Caco-2 (cell line): Measurements from ENCODE around the gene C19orf53. TPM values are rescaled to one million over a fixed set of nuclear protein-coding genes. Genes with fewer than 3 reads are reported as not detected.
A peak's percentile ranks its signal among the peaks of the same experiment; 100 is the strongest.

ENCODE experiments used
- BruUV-seq: library from RNA; stranded (reverse); fragments of 400-500 nt; replicated peaks from 2 replicates; lab custom pipeline; 2021; lab: Mats Ljungman, UMichigan
- CTCF ChIA-PET: fragments of 300-600 bp; sonication (Branson Sonifier 250); formaldehyde crosslinking; loops from one replicate; lab custom pipeline; 2022; ENCODE audit warnings: antibody characterized with exemption; lab: Charles Lee
- POLR2A ChIA-PET: fragments of 300-600 bp; sonication (Branson Sonifier 250); formaldehyde crosslinking; loops from one replicate; lab custom pipeline; 2022; ENCODE audit warnings: antibody characterized with exemption; lab: Charles Lee
- DNase-seq, 2 experiments: peaks; one replicate each; pipeline versions ENCODE4 v3.0.0 to v3.0.0-alpha.2; 2020 to 2022
- H3K27me3 ChIP-seq: replicated peaks from 2 replicates; pipeline ENCODE4 v1.6.0; 2011; ENCODE audit warnings: low read length; ENCODE audit not compliant: control insufficient read depth, insufficient read depth
- H3K36me3 ChIP-seq: 2 replicates; pipeline ENCODE4 v1.5.1; 2011; ENCODE audit warnings: low read length; ENCODE audit not compliant: control insufficient read depth, insufficient read depth
- H3K4me1 ChIP-seq: fragments of 250-450 bp; sonication (Bioruptor Pico); 2 replicates; pipeline ENCODE4 v1.5.1; 2020; ENCODE audit warnings: mild to moderate bottlenecking
- H3K4me3 ChIP-seq: 2 replicates; pipeline ENCODE4 v1.5.1; 2011; ENCODE audit warnings: low read depth, mild to moderate bottlenecking, control low read depth, low read length
- H3K9me3 ChIP-seq: fragments of 250-450 bp; sonication (Bioruptor Pico); 2 replicates; pipeline ENCODE4 v1.5.1; 2020; ENCODE audit warnings: mild to moderate bottlenecking, moderate library complexity
- H3K27ac Mint-ChIP-seq: one replicate; pipeline ENCODE4 v1.8.0; 2022; ENCODE audit warnings: mixed read lengths; ENCODE audit not compliant: unreplicated experiment
- H3K27me3 Mint-ChIP-seq: one replicate; pipeline ENCODE4 v1.8.0; 2022; ENCODE audit warnings: mixed read lengths; ENCODE audit not compliant: insufficient read depth, unreplicated experiment
- H3K36me3 Mint-ChIP-seq: one replicate; pipeline ENCODE4 v1.8.0; 2022; ENCODE audit warnings: mild to moderate bottlenecking, mixed read lengths; ENCODE audit not compliant: insufficient read depth, unreplicated experiment
- H3K4me1 Mint-ChIP-seq: one replicate; pipeline ENCODE4 v1.8.0; 2022; ENCODE audit warnings: low read depth, mixed read lengths; ENCODE audit not compliant: unreplicated experiment
- H3K4me3 Mint-ChIP-seq: one replicate; pipeline ENCODE4 v1.8.0; 2022; ENCODE audit warnings: mild to moderate bottlenecking, moderate library complexity, mixed read lengths; ENCODE audit not compliant: unreplicated experiment
- H3K9me3 Mint-ChIP-seq: one replicate; pipeline ENCODE4 v1.8.0; 2022; ENCODE audit warnings: mixed read lengths; ENCODE audit not compliant: unreplicated experiment
- CTCF ChIP-seq, 2 experiments: fragments of 200-600 bp in 1 of 2; IDR thresholded peaks; 1 replicate in 1 of 2; 2 replicates in 1 of 2; pipeline versions ENCODE4 v1.5.1 to v1.8.0; 2011 to 2022; ENCODE audit warnings: antibody characterized with exemption in 1 of 2, control low read depth in 1 of 2, inconsistent platforms in 1 of 2, low read depth in 1 of 2, low read length in 1 of 2, mild to moderate bottlenecking in 1 of 2, moderate library complexity in 1 of 2; ENCODE audit not compliant: insufficient read depth in 1 of 2, severe bottlenecking in 1 of 2, unreplicated experiment in 1 of 2
- intact Hi-C: fragments of 100-400 bp; cut with micrococcal nuclease; formaldehyde crosslinking; loops from one replicate; pipeline ENCODE4 v1.10.0; 2022; ENCODE audit not compliant: unreplicated experiment
- total RNA-seq: library from RNA; stranded (reverse); gene quantifications from 2 replicates; pipeline ENCODE4 v1.2.3, GENCODE V29; 2022

C19orf53 gene
- total RNA-seq, 1 experiment from 2014 or later: 113 TPM

- no peak for TF ChIP-seq CTCF (IDR thresholded peaks at IDR 0.05; ENCODE audit: insufficient read depth in 1 of 2, low read depth in 1 of 2, low read length in 1 of 2, severe bottlenecking in 1 of 2, unreplicated experiment in 1 of 2)
Observed at GRCh38 chr19:13795595-13796300, 21.5 kb downstream of the C19orf53 start.

GRCh38 chr19:13796301-13797057 lies 22.2 kb downstream of the C19orf53 start:
- Histone ChIP-seq H3K4me1 (no peaks in the 10 kb centered on the region), H3K4me3 (peak overlapping the region; percentile 80), H3K36me3 (no peaks in the 10 kb centered on the region), H3K27me3 (no peaks in the 10 kb centered on the region), H3K9me3 (no peaks in the 10 kb centered on the region)
- Mint-ChIP-seq H3K27ac (peak overlapping the region; percentile 72), H3K36me3 (peaks cover 12% of the 10 kb centered on the region), H3K9me3 (no peaks in the 10 kb centered on the region), H3K4me1 (peaks cover 15% of the 10 kb centered on the region), H3K4me3 (peak overlapping the region; percentile 97), H3K27me3 (no peaks in the 10 kb centered on the region)
- ChIA-PET POLR2A (interaction anchor here (0.6 kb wide), 1 partner anchor 65 kb away, joined by 4 read pairs; no protein-coding TSS in a partner anchor), CTCF (no interaction called here)
- intact Hi-C loops: loop anchor here (10.0 kb wide), 1 partner anchor 48 kb away; no protein-coding TSS in a partner anchor
- BruUV-seq: no TSS peak
- TF ChIP-seq CTCF (IDR thresholded peaks at IDR 0.05; ENCODE audit: insufficient read depth in 1 of 2, low read depth in 1 of 2, low read length in 1 of 2, severe bottlenecking in 1 of 2, unreplicated experiment in 1 of 2): no peak
- no peak for DNase-seq

More at GRCh38 chr19:13795595-13796300, 21.5 kb downstream of the C19orf53 start:
- POLR2A ChIA-PET: interaction anchor here (0.6 to 1.7 kb wide), 6 partner anchors 11 to 341 kb away, joined by 3 to 9 read pairs (median 4); partner anchors contain the start of genes ASF1B, MRI1 and PRKACA
- peak overlapping the region; percentile 97 for H3K4me3 Mint-ChIP-seq
- Histone ChIP-seq H3K4me3 (peak overlapping the region; percentile 80), H3K36me3 (no peaks in the 10 kb centered on the region), H3K27me3 (no peaks in the 10 kb centered on the region), H3K4me1 (no peaks in the 10 kb centered on the region), H3K9me3 (no peaks in the 10 kb centered on the region)
- CTCF ChIA-PET: interaction anchor here (0.6 to 2.0 kb wide), 3 partner anchors 11 to 66 kb away, joined by 3 to 10 read pairs (median 3); no protein-coding TSS in a partner anchor
- DNase-seq: peak in 1 of 2 experiments; percentile 22
- no peaks in the 10 kb centered on the region for H3K9me3 Mint-ChIP-seq
- H3K27me3 Mint-ChIP-seq: no peaks in the 10 kb centered on the region
- peaks cover 12% of the 10 kb centered on the region for H3K36me3 Mint-ChIP-seq
- peaks cover 9% of the 10 kb centered on the region for H3K4me1 Mint-ChIP-seq
- peak overlapping the region; percentile 99 for H3K27ac Mint-ChIP-seq
- BruUV-seq: no TSS peak
- intact Hi-C loops: loop anchor here (2.0 to 10.0 kb wide), 2 partner anchors 21 to 49 kb away; partner anchors contain the start of gene C19orf53

GRCh38 chr19:13797058-13797440 lies 22.8 kb downstream of the C19orf53 start:
- Histone ChIP-seq H3K27me3 (no peaks in the 10 kb centered on the region), H3K4me1 (no peaks in the 10 kb centered on the region), H3K4me3 (no peak overlapping the region), H3K9me3 (no peaks in the 10 kb centered on the region), H3K36me3 (no peaks in the 10 kb centered on the region)
- Mint-ChIP-seq H3K4me3 (no peak overlapping the region), H3K27ac (no peak overlapping the region), H3K9me3 (no peaks in the 10 kb centered on the region), H3K4me1 (peaks cover 15% of the 10 kb centered on the region), H3K27me3 (no peaks in the 10 kb centered on the region), H3K36me3 (peaks cover 12% of the 10 kb centered on the region)
- TSS peak; percentile 29 for BruUV-seq
- POLR2A ChIA-PET: interaction anchor here (0.6 kb wide), 1 partner anchor 65 kb away, joined by 4 read pairs; no protein-coding TSS in a partner anchor
- DNase-seq: no peak
- TF ChIP-seq CTCF (IDR thresholded peaks at IDR 0.05; ENCODE audit: insufficient read depth in 1 of 2, low read depth in 1 of 2, low read length in 1 of 2, severe bottlenecking in 1 of 2, unreplicated experiment in 1 of 2): no peak
- CTCF ChIA-PET: no interaction called here
- intact Hi-C loops: loop anchor here (10.0 kb wide), 1 partner anchor 48 kb away; no protein-coding TSS in a partner anchor
